A549 treated with ZK216348 at 1 μM for 4 hours (cell line): ENCODE data around the gene RNGTT. TPM values are rescaled to one million over a fixed set of nuclear protein-coding genes. Genes with fewer than 3 reads are reported as not detected.

Experiments
- total RNA-seq: library from RNA; stranded (reverse); fragments of 200-300 nt; extraction: Qiagen RNA extraction; gene quantifications from 5 replicates; pipeline ENCODE4 v1.2.3, GENCODE V29; 2022; ENCODE audit warnings: low read depth

RNGTT gene
- 5.6 to 9.7 TPM (median 8.1 TPM) in 5 replicates for total RNA-seq

DNA sequence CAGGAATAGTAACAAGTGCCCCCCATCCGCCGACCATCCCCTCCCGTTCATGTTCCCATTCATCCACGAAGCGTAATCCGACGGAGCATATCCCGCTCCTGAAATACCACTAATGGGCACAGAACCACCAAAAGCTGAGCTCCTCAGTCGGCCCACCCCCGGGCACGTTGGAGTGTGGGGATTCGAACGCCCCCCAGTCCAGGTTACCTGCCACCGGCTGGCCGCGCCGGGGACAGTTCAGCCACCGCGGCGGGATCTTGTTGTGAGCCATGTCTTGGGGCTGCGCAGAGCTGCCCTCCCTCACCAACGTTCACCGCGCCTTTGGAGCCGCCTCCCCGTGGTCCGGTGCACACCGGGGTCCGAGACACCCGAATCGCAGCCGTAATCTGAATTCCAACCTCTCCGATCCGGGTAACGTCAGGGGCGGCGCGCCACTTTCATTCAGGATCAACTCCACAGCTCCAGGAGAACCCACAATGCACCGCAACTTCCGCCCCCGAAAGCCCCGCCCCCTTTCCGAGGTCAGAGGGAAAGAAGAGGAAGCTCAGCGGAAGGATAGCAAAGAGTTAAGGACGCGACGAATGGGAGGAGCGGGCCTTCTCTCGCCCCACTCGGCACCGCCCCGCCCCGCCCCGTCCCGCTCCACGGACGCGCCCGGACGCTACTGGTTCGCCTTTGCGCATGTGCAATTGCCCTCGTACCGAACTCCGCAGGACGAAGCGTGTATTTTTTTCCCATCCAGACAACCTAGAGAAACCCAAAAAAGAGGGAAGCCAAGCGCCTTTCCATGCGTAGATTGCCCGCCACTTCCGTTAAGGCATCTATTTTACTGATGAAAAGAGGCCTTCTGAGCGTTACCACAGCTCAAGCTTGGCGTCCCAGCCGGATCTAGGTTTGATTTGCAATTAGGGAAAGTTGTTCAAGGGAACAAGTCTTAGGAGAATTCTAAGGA lies at the start of gene RNGTT:
Gene RNGTT (minus strand): TSS at position 480 of the 952 bp plus-strand sequence. CDS start 209 bp downstream, at position 271.

Other genes starting within 250 kb of the RNGTT start
- 15.2 to 45.6 TPM (median 32.4 TPM) in 5 replicates for gene PNRC1, start 117.1 kb upstream of the RNGTT start, total RNA-seq
- 0.75 to 1.9 TPM (median 1.0 TPM) in 5 replicates for gene SRSF12, start 154.5 kb upstream of the RNGTT start, total RNA-seq
- gene PM20D2, start 182.4 kb upstream of the RNGTT start, total RNA-seq: 7.4 to 15.8 TPM (median 13.9 TPM) in 5 replicates